Caco-2 (cell line): ENCODE measurements around the gene SORL1. TPM values are rescaled to one million over a fixed set of nuclear protein-coding genes. Genes with fewer than 3 reads are reported as not detected.

Experiments used
- BruUV-seq: library from RNA; stranded (reverse); fragments of 400-500 nt; replicated peaks from 2 replicates; lab custom pipeline; 2021; lab: Mats Ljungman, UMichigan
- CTCF ChIA-PET: fragments of 300-600 bp; sonication (Branson Sonifier 250); formaldehyde crosslinking; loops from one replicate; lab custom pipeline; 2022; ENCODE audit warnings: antibody characterized with exemption; lab: Charles Lee
- POLR2A ChIA-PET: fragments of 300-600 bp; sonication (Branson Sonifier 250); formaldehyde crosslinking; loops from one replicate; lab custom pipeline; 2022; ENCODE audit warnings: antibody characterized with exemption; lab: Charles Lee
- DNase-seq, 2 experiments: peaks; one replicate each; pipeline versions ENCODE4 v3.0.0 to v3.0.0-alpha.2; 2020 to 2022
- H3K27me3 ChIP-seq: replicated peaks from 2 replicates; pipeline ENCODE4 v1.6.0; 2011; ENCODE audit warnings: low read length; ENCODE audit not compliant: control insufficient read depth, insufficient read depth
- H3K36me3 ChIP-seq: 2 replicates; pipeline ENCODE4 v1.5.1; 2011; ENCODE audit warnings: low read length; ENCODE audit not compliant: control insufficient read depth, insufficient read depth
- H3K4me1 ChIP-seq: fragments of 250-450 bp; sonication (Bioruptor Pico); 2 replicates; pipeline ENCODE4 v1.5.1; 2020; ENCODE audit warnings: mild to moderate bottlenecking
- H3K4me3 ChIP-seq: 2 replicates; pipeline ENCODE4 v1.5.1; 2011; ENCODE audit warnings: low read depth, mild to moderate bottlenecking, control low read depth, low read length
- H3K9me3 ChIP-seq: fragments of 250-450 bp; sonication (Bioruptor Pico); 2 replicates; pipeline ENCODE4 v1.5.1; 2020; ENCODE audit warnings: mild to moderate bottlenecking, moderate library complexity
- H3K27ac Mint-ChIP-seq: one replicate; pipeline ENCODE4 v1.8.0; 2022; ENCODE audit warnings: mixed read lengths; ENCODE audit not compliant: unreplicated experiment
- H3K27me3 Mint-ChIP-seq: one replicate; pipeline ENCODE4 v1.8.0; 2022; ENCODE audit warnings: mixed read lengths; ENCODE audit not compliant: insufficient read depth, unreplicated experiment
- H3K36me3 Mint-ChIP-seq: one replicate; pipeline ENCODE4 v1.8.0; 2022; ENCODE audit warnings: mild to moderate bottlenecking, mixed read lengths; ENCODE audit not compliant: insufficient read depth, unreplicated experiment
- H3K4me1 Mint-ChIP-seq: one replicate; pipeline ENCODE4 v1.8.0; 2022; ENCODE audit warnings: low read depth, mixed read lengths; ENCODE audit not compliant: unreplicated experiment
- H3K4me3 Mint-ChIP-seq: one replicate; pipeline ENCODE4 v1.8.0; 2022; ENCODE audit warnings: mild to moderate bottlenecking, moderate library complexity, mixed read lengths; ENCODE audit not compliant: unreplicated experiment
- H3K9me3 Mint-ChIP-seq: one replicate; pipeline ENCODE4 v1.8.0; 2022; ENCODE audit warnings: mixed read lengths; ENCODE audit not compliant: unreplicated experiment
- CTCF ChIP-seq, 2 experiments: fragments of 200-600 bp in 1 of 2; IDR thresholded peaks; 1 replicate in 1 of 2; 2 replicates in 1 of 2; pipeline versions ENCODE4 v1.5.1 to v1.8.0; 2011 to 2022; ENCODE audit warnings: antibody characterized with exemption in 1 of 2, control low read depth in 1 of 2, inconsistent platforms in 1 of 2, low read depth in 1 of 2, low read length in 1 of 2, mild to moderate bottlenecking in 1 of 2, moderate library complexity in 1 of 2; ENCODE audit not compliant: insufficient read depth in 1 of 2, severe bottlenecking in 1 of 2, unreplicated experiment in 1 of 2
- intact Hi-C: fragments of 100-400 bp; cut with micrococcal nuclease; formaldehyde crosslinking; loops from one replicate; pipeline ENCODE4 v1.10.0; 2022; ENCODE audit not compliant: unreplicated experiment
- total RNA-seq: library from RNA; stranded (reverse); gene quantifications from 2 replicates; pipeline ENCODE4 v1.2.3, GENCODE V29; 2022

SORL1 gene
- total RNA-seq, 1 experiment from 2014 or later: 26.3 TPM

- no TSS peak for BruUV-seq
- DNase-seq: no peak
- ChIA-PET POLR2A (no interaction called here), CTCF (no interaction called here)
- H3K4me3 ChIP-seq: no peak overlapping the region
- no peak for TF ChIP-seq CTCF (IDR thresholded peaks at IDR 0.05; ENCODE audit: insufficient read depth in 1 of 2, low read depth in 1 of 2, low read length in 1 of 2, severe bottlenecking in 1 of 2, unreplicated experiment in 1 of 2)
- H3K36me3 ChIP-seq: no peaks in the 10 kb centered on the region
- no peak overlapping the region for H3K4me3 Mint-ChIP-seq
- H3K36me3 Mint-ChIP-seq: no peaks in the 10 kb centered on the region
- intact Hi-C loops: no loop called here
- no peak overlapping the region for H3K27ac Mint-ChIP-seq
- H3K27me3 ChIP-seq: no peaks in the 10 kb centered on the region; the same call in 1 of the 2 replicates
- no peaks in the 10 kb centered on the region for H3K9me3 Mint-ChIP-seq
- no peaks in the 10 kb centered on the region for H3K4me1 Mint-ChIP-seq
- H3K27me3 Mint-ChIP-seq: no peaks in the 10 kb centered on the region
- no peaks in the 10 kb centered on the region for H3K4me1 ChIP-seq
- H3K9me3 ChIP-seq: no peaks in the 10 kb centered on the region
Measured at GRCh38 chr11:121437686-121438078, 14.4 kb upstream of the SORL1 start.

- no peaks in the 10 kb centered on the region; the same call in 1 of the 2 replicates for H3K27me3 ChIP-seq
- DNase-seq: no peak
- Mint-ChIP-seq H3K4me1 (no peaks in the 10 kb centered on the region), H3K9me3 (no peaks in the 10 kb centered on the region), H3K27me3 (no peaks in the 10 kb centered on the region), H3K4me3 (no peak overlapping the region), H3K27ac (no peak overlapping the region), H3K36me3 (no peaks in the 10 kb centered on the region)
- no peak for TF ChIP-seq CTCF (IDR thresholded peaks at IDR 0.05; ENCODE audit: insufficient read depth in 1 of 2, low read depth in 1 of 2, low read length in 1 of 2, severe bottlenecking in 1 of 2, unreplicated experiment in 1 of 2)
- no peak overlapping the region for H3K4me3 ChIP-seq
- no peaks in the 10 kb centered on the region for H3K9me3 ChIP-seq
- H3K4me1 ChIP-seq: no peaks in the 10 kb centered on the region
- CTCF ChIA-PET: no interaction called here
- BruUV-seq: no TSS peak
- intact Hi-C loops: no loop called here
- H3K36me3 ChIP-seq: no peaks in the 10 kb centered on the region
- POLR2A ChIA-PET: no interaction called here
Measured at GRCh38 chr11:121439337-121439736, 12.8 kb upstream of the SORL1 start.

- Mint-ChIP-seq H3K27me3 (no peaks in the 10 kb centered on the region), H3K27ac (no peak overlapping the region), H3K4me3 (no peak overlapping the region), H3K36me3 (no peaks in the 10 kb centered on the region), H3K4me1 (no peaks in the 10 kb centered on the region), H3K9me3 (no peaks in the 10 kb centered on the region)
- DNase-seq: no peak
- ChIA-PET CTCF (no interaction called here), POLR2A (no interaction called here)
- Histone ChIP-seq H3K27me3 (no peaks in the 10 kb centered on the region; the same call in 1 of the 2 replicates), H3K4me3 (no peak overlapping the region), H3K9me3 (no peaks in the 10 kb centered on the region), H3K36me3 (no peaks in the 10 kb centered on the region), H3K4me1 (no peaks in the 10 kb centered on the region)
- BruUV-seq: no TSS peak
- intact Hi-C loops: no loop called here
- no peak for TF ChIP-seq CTCF (IDR thresholded peaks at IDR 0.05; ENCODE audit: insufficient read depth in 1 of 2, low read depth in 1 of 2, low read length in 1 of 2, severe bottlenecking in 1 of 2, unreplicated experiment in 1 of 2)
Measured at GRCh38 chr11:121439759-121440158, 12.4 kb upstream of the SORL1 start.
